SK-N-SH treated with all-trans-retinoic acid at 6 μM for 48 hours (cell line): ENCODE results near the gene HSPG2.

Experiments used
- CREB5 ChIP-seq: fragments of 250-450 bp; sonication (Bioruptor Pico); IDR thresholded peaks from 2 replicates; pipeline ENCODE4 v1.5.1; 2020; ENCODE audit warnings: low read depth, mild to moderate bottlenecking, moderate library complexity
- PATZ1 ChIP-seq: fragments of 250-450 bp; sonication (Bioruptor Pico); IDR thresholded peaks from 2 replicates; pipeline ENCODE4 v1.8.0; 2020; ENCODE audit warnings: mild to moderate bottlenecking, moderate library complexity, borderline replicate concordance
- SNAI2 ChIP-seq: fragments of 250-450 bp; sonication (Bioruptor Pico); IDR thresholded peaks from 2 replicates; pipeline ENCODE4 v1.5.0; 2020; ENCODE audit warnings: mild to moderate bottlenecking, moderate library complexity
- ZNF70 ChIP-seq: fragments of 450-650 bp; formaldehyde crosslinking; IDR thresholded peaks from 2 replicates; pipeline ENCODE4 v1.5.0; 2020; ENCODE audit warnings: mild to moderate bottlenecking, moderate library complexity

- TF ChIP-seq SNAI2 (CRISPR knock-in tag) (no peak), CREB5 (CRISPR knock-in tag) (no peak), PATZ1 (CRISPR knock-in tag) (no peak), ZNF70 (no peak)
Observed at GRCh38 chr1:21811875-21812305, 125.2 kb downstream of the HSPG2 start, which contains the start of gene LDLRAD2.
